ENCODE results near the gene VBP1.
"Not testable (repeated sequence)": the region's sequence is repeated elsewhere in the genome, so short reads cannot be mapped to it uniquely, and the experiment has no call there.

Gene VBP1

DNA sequence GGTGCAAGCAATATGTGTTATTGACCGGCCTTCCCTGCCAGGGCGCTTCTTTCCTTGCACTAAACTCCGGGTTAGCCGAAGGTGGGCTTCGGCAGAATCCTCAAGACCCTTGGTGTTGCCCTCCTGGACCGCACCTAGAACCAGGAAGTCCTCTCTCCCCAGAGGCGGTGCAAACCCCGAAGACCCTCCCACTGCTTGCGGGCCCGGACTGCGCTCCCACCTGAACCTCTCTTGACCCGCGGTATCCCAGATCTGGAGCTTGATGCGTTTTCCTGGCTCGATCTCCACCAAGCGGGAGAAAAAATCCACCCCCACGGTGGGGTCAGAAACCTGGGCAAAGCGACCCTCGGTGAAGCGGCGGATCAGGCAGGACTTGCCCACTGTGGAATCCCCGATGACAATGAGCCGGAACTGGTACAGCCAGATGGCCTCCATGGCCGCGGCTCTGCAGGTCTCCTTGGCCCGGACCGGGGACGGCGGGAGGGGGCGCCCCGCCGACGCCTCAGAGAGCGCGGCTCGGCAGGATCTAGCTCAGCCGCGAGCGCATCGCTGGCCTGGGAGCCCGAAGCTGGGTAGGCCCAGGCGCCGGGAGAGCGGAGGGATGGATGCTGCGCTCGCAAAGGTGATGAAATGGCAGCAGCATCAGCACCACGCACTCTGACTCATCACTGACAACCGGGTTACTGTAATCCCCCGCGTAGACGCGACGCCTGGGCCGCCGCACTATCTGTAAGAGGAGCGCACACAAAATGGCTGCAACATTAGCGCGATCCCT, 47.8 kb downstream of the VBP1 start, which contains the start of gene RAB39B:
TSS of gene RAB39B (minus strand) at position 638 of the 775 bp plus-strand sequence. CDS start at position 435, 203 bp downstream.
- peak; percentile 46 for DNase-seq (ENCODE audit: low read depth)

- no peak for DNase-seq (ENCODE audit: low read depth)
Observed at GRCh38 chrX:155266439-155266838, 50.2 kb downstream of the VBP1 start.

DNA sequence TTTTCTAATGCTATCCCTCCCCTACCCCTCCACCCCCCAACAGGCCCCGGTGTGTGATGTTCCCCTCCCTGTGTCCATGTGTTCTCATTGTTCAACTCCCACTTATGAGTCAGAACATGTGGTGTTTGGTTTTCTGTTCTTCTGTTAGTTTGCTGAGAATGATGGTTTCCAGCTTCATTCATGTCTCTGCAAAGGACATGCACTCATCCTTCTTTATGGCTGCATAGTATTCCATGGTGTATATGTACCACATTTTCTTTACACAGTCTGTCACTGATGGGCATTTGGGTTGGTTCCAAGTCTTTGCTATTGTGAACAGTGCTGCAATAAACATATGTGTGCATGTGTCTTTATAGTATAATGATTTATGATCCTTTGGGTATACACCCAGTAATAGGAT, 51.7 kb downstream of the VBP1 start:
- DNase-seq (ENCODE audit: low read depth) = not testable (repeated sequence)

DNA sequence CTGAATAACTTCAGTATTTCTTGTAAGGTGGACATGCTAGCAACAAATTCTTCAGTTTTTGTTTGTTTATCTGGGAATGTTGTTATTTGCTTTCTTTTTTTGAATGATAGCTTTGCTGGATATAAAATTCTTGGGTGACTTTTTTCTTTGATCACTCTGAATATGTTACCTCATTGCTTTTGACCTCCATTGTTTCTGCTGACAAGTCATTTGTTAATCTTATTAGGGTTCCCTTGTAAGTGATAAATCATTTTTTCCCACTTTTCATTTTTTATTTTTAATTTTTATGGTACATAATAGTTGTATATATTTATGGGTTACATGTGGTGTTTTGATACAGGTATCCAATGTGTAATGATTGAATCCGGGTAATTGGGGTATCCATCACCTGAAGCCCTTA, 54.7 kb downstream of the VBP1 start:
- DNase-seq (ENCODE audit: low read depth) = no peak

- no peak for DNase-seq (ENCODE audit: low read depth)
Observed at GRCh38 chrX:155279873-155280272, 63.6 kb downstream of the VBP1 start.
